Measurements from ENCODE around the gene UNC5CL. TPM values are rescaled to one million over a fixed set of nuclear protein-coding genes. Genes with fewer than 3 reads are reported as not detected.

The UNC5CL gene
- total RNA-seq, 1 donor: not detected

DNA sequence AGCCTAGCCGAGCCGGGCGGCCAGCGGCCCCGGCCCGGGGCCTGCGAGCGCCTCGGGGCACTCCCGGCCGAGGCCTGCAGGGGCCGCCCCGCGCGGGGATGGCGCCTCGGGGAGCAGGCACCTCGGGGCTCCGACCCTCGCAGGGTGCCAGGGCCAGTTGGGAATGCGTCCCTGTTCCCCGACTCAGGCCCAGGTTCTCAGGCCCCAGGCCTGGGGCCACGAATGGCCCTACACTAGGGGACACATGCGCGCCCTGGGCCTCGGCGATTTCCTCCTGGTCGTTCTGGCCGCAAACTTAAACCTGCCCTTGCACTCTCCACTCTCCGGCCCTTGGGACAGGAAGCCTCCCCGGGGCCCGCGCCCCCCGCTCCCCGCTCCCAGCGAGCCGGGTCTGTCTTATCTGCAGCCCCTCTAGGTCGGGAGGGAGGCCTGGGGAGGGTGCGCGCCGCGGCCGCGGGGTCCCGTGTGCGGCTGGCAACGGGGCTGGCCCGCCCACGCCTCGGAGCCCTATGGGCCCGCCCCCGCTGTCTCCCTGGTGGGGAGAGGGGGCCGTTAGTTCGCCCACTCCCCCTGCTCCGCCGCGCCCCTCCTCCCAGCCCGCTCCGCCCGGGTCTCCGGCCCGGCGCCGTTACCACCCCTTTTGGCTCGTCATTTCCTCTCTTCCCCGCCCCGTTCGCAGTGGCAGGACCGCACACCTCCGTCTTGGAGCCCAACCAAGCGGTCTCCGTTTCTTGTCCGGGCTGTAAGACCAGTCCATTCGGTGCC, 34.4 kb upstream of the UNC5CL start:
- Histone ChIP-seq H4K20me1 (ENCODE audit: insufficient read depth, low read length) (peaks cover 7% of the 10 kb centered on the region), H3K79me2 (ENCODE audit: insufficient read depth, low read length) (peaks cover 47% of the 10 kb centered on the region), H3K4me3 (ENCODE audit: insufficient read depth, low read length) (peak overlapping the region; percentile 87), H2AFZ (ENCODE audit: low read length) (peak overlapping the region; percentile 83), H3K4me2 (ENCODE audit: insufficient read depth, low read length) (peak overlapping the region; percentile 100), H3K9me3 (ENCODE audit: low read depth, low read length) (no peaks in the 10 kb centered on the region), H3K27ac (ENCODE audit: low read depth, low read length) (peak overlapping the region; percentile 92), H3K27me3 (ENCODE audit: insufficient read depth, low read length) (no peaks in the 10 kb centered on the region), H3K4me1 (ENCODE audit: insufficient read depth, low read length) (peaks cover 21% of the 10 kb centered on the region), H3K36me3 (ENCODE audit: insufficient read depth, low read length) (no peaks in the 10 kb centered on the region)
- TF ChIP-seq, protein P1, sequence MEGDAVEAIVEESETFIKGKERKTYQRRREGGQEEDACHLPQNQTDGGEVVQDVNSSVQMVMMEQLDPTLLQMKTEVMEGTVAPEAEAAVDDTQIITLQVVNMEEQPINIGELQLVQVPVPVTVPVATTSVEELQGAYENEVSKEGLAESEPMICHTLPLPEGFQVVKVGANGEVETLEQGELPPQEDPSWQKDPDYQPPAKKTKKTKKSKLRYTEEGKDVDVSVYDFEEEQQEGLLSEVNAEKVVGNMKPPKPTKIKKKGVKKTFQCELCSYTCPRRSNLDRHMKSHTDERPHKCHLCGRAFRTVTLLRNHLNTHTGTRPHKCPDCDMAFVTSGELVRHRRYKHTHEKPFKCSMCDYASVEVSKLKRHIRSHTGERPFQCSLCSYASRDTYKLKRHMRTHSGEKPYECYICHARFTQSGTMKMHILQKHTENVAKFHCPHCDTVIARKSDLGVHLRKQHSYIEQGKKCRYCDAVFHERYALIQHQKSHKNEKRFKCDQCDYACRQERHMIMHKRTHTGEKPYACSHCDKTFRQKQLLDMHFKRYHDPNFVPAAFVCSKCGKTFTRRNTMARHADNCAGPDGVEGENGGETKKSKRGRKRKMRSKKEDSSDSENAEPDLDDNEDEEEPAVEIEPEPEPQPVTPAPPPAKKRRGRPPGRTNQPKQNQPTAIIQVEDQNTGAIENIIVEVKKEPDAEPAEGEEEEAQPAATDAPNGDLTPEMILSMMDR (IDR thresholded peaks at IDR 0.05; ENCODE audit: extremely low read depth, low read depth, low read length): peak; percentile 15
- peak; percentile 88 for DNase-seq (ENCODE audit: insufficient read length, low spot score, missing footprints)

DNA sequence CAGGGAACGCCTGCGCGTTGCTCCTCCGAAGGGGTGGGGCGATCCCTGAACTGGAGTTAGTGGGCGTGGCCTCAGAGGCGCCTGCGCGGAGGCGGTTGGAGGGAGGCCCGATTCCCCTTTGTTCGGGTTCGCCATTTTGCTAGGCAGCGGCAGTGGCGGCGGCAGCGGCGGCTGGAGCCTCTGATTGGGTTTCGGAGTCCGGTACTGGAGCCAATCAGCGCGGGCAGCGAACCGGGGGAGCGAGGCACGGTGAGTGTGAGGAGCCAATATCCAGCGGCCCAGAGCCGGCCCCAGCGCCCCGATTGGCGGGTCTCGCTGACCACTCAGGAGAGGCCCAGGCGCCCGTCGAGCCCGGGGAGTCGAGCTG, 33.8 kb upstream of the UNC5CL start, which contains the start of gene NFYA:
TSS of gene NFYA (plus strand) at position 139 of the 367 bp plus-strand sequence. CDS start 6,116 bp downstream, outside the sequence.
- peak within 1 kb of the TSS; percentile 100 for H3K4me2 ChIP-seq (ENCODE audit: insufficient read depth, low read length)
- peaks cover 7% of the 10 kb centered on the region for H4K20me1 ChIP-seq (ENCODE audit: insufficient read depth, low read length)
- H3K27me3 ChIP-seq (ENCODE audit: insufficient read depth, low read length): no peaks in the 10 kb centered on the region
- H3K27ac ChIP-seq (ENCODE audit: low read depth, low read length): peak within 1 kb of the TSS; percentile 94
- peak within 1 kb of the TSS; percentile 87 for H3K4me3 ChIP-seq (ENCODE audit: insufficient read depth, low read length)
- peaks cover 2% of the 10 kb centered on the region for H3K36me3 ChIP-seq (ENCODE audit: insufficient read depth, low read length)
- peaks cover 21% of the 10 kb centered on the region for H3K4me1 ChIP-seq (ENCODE audit: insufficient read depth, low read length)
- H3K9me3 ChIP-seq (ENCODE audit: low read depth, low read length): no peaks in the 10 kb centered on the region
- H2AFZ ChIP-seq (ENCODE audit: low read length): peak within 1 kb of the TSS; percentile 95
- H3K79me2 ChIP-seq (ENCODE audit: insufficient read depth, low read length): peaks cover 42% of the 10 kb centered on the region
- TF ChIP-seq, protein P1 (IDR thresholded peaks at IDR 0.05; ENCODE audit: extremely low read depth, low read depth, low read length): no peak
- peak; percentile 99 for DNase-seq (ENCODE audit: insufficient read length, low spot score, missing footprints)

DNA sequence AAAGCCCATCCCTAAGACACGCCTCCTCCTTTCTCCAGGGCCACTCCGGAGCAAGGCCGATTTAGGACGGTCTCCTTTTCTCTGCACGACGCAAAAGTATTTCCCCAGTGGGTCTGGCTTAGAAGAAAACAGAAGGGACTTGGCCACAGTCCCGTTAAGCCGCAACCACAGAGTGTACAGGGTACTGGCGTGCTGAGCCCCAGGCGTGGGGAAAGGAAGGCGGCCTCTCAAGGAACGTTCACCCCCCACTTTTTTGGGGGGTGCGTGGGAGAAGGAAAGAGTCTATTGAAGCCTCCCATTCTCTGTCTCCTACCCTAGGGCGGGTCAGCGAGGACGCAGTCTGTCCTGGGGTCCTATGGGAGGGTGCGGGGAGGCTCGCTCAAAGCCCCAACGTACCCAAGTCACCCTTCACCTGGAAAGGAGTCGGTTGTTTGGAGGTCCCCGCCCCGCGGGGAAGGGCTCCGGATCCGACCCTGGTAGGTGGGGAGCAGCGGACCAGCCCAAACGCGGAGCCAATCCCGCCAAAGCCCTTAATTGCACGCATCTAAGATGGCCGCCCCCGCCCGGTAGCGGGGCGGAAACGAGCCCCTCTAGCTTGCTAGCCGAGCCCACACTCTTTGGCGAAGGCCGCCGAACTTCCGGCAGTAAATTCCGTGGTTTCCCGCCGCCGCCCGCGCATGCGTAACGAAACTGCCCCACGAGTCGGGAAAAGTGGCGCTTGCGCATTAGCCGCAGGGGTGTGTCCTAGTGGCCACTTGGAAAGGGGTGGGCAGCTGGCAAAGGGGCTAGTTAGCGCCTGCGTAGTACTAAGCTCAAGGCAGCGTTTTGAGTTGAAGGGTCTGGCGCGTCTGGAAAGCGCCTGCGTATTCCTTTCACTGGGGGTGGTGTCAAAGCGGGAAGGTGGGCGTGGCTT, 33.2 kb upstream of the UNC5CL start, which contains the start of gene OARD1:
TSS of gene OARD1 (minus strand) at position 434 of the 913 bp plus-strand sequence. CDS start 722 bp downstream, outside the sequence.
- Histone ChIP-seq H3K79me2 (ENCODE audit: insufficient read depth, low read length) (peaks cover 35% of the 10 kb centered on the region), H3K27ac (ENCODE audit: low read depth, low read length) (peak within 1 kb of the TSS; percentile 94), H4K20me1 (ENCODE audit: insufficient read depth, low read length) (peaks cover 7% of the 10 kb centered on the region), H3K4me2 (ENCODE audit: insufficient read depth, low read length) (peak within 1 kb of the TSS; percentile 100), H3K27me3 (ENCODE audit: insufficient read depth, low read length) (no peaks in the 10 kb centered on the region), H3K4me3 (ENCODE audit: insufficient read depth, low read length) (peak within 1 kb of the TSS; percentile 87), H3K9me3 (ENCODE audit: low read depth, low read length) (no peaks in the 10 kb centered on the region), H3K36me3 (ENCODE audit: insufficient read depth, low read length) (peaks cover 2% of the 10 kb centered on the region), H3K4me1 (ENCODE audit: insufficient read depth, low read length) (peaks cover 21% of the 10 kb centered on the region), H2AFZ (ENCODE audit: low read length) (peak within 1 kb of the TSS; percentile 95)
- DNase-seq (ENCODE audit: insufficient read length, low spot score, missing footprints): peak; percentile 97
- TF ChIP-seq, protein P1 (IDR thresholded peaks at IDR 0.05; ENCODE audit: extremely low read depth, low read depth, low read length): no peak

Measured in osteoblast (primary cell).